Measurements from ENCODE around the gene AP1G1. TPM values are rescaled to one million over a fixed set of nuclear protein-coding genes. Genes with fewer than 3 reads are reported as not detected.

The AP1G1 gene
- total and polyA plus RNA-seq, 8 donors: 67.0 to 100 (median 79.1) TPM

- Histone ChIP-seq H3K4me1 (peaks cover 9 to 22% of the 10 kb centered on the region in 2 donors), H3K36me3 (no peaks in the 10 kb centered on the region), H3K9me3 (no peaks in the 10 kb centered on the region), H3K27me3 (peaks cover 0 to 27% of the 10 kb centered on the region in 2 donors), H3K4me3 (no peak overlapping the region), H3K27ac (no peak overlapping the region)
- ATAC-seq (no peak), DNase-seq (no peak)
- no peak for TF ChIP-seq CTCF (IDR thresholded peaks at IDR 0.05)
- intact Hi-C loops (cut with DNase I): no loop called here
Measured at GRCh38 chr16:71721066-71721740, 87.4 kb downstream of the AP1G1 start.

- H3K27me3 ChIP-seq: no peaks in the 10 kb centered on the region
- intact Hi-C loops (cut with DNase I): no loop called here
- ATAC-seq: no peak
- no peaks in the 10 kb centered on the region for H3K9me3 ChIP-seq
- no peaks in the 10 kb centered on the region for H3K36me3 ChIP-seq
- DNase-seq: no peak
- H3K4me3 ChIP-seq: no peak overlapping the region
- TF ChIP-seq CTCF (IDR thresholded peaks at IDR 0.05): no peak
- no peaks in the 10 kb centered on the region for H3K4me1 ChIP-seq
- no peak overlapping the region for H3K27ac ChIP-seq
Measured at GRCh38 chr16:71712501-71712900, 96.1 kb downstream of the AP1G1 start.

- TF ChIP-seq CTCF (IDR thresholded peaks at IDR 0.05): no peak
- Histone ChIP-seq H3K9me3 (no peaks in the 10 kb centered on the region), H3K4me3 (no peak overlapping the region), H3K4me1 (no peaks in the 10 kb centered on the region), H3K27ac (no peak overlapping the region), H3K27me3 (no peaks in the 10 kb centered on the region), H3K36me3 (no peaks in the 10 kb centered on the region)
- DNase-seq (no peak), ATAC-seq (no peak)
- intact Hi-C loops (cut with DNase I): no loop called here
Measured at GRCh38 chr16:71711789-71712188, 96.8 kb downstream of the AP1G1 start.

DNA sequence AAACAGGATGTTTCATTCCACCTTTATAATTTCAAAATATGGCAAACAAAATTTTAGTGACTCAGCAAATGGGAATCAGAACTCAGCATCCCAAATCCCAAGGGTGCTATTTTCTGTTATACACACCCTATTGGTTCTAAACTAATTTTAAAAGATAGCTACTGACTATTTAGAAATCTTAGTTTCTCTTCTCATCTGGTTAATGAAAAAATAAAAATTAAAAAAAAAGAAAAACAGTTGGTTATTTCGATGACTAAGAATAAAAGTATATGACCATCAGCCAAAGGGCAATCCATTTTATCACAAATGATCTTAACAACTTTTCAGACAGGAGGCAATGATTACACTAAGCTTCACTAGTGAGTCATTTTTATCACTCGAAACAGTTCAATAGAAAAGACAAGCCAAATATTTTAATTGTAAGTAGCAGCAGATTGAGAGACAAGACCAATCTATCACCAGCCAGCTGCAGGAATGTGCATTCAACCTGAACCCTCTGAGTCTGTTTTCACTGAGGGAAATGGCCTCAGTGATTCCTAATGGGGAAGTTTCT is 99.3 kb downstream of the AP1G1 start:
- TF ChIP-seq CTCF (IDR thresholded peaks at IDR 0.05): no peak
- DNase-seq (no peak), ATAC-seq (no peak)
- no peaks in the 10 kb centered on the region for H3K9me3 ChIP-seq
- no peak overlapping the region for H3K27ac ChIP-seq
- no peak overlapping the region for H3K4me3 ChIP-seq
- intact Hi-C loops (cut with DNase I): no loop called here
- no peaks in the 10 kb centered on the region for H3K4me1 ChIP-seq
- H3K27me3 ChIP-seq: no peaks in the 10 kb centered on the region
- H3K36me3 ChIP-seq: no peaks in the 10 kb centered on the region

- ATAC-seq (no peak), DNase-seq (no peak)
- no peaks in the 10 kb centered on the region for H3K4me1 ChIP-seq
- no peak overlapping the region for H3K27ac ChIP-seq
- H3K4me3 ChIP-seq: no peak overlapping the region
- H3K27me3 ChIP-seq: no peaks in the 10 kb centered on the region
- H3K36me3 ChIP-seq: no peaks in the 10 kb centered on the region
- no peak for TF ChIP-seq CTCF (IDR thresholded peaks at IDR 0.05)
- no peaks in the 10 kb centered on the region for H3K9me3 ChIP-seq
- intact Hi-C loops (cut with DNase I): no loop called here
Measured at GRCh38 chr16:71708696-71709095, 99.9 kb downstream of the AP1G1 start.

All from left lung (tissue), 10 donors.